IPS-15b (cell line): ENCODE measurements around the gene DKC1.

Experiments used
- H3K27me3 ChIP-seq: one replicate; pipeline ENCODE4 v1.6.1; 2013; ENCODE audit warnings: low read length; ENCODE audit not compliant: control insufficient read depth, insufficient read depth
- H3K36me3 ChIP-seq: one replicate; pipeline ENCODE4 v1.6.1; 2013; ENCODE audit warnings: low read length; ENCODE audit not compliant: control insufficient read depth, insufficient read depth
- H3K4me1 ChIP-seq: one replicate; pipeline ENCODE4 v1.6.1; 2013; ENCODE audit warnings: mild to moderate bottlenecking, low read length; ENCODE audit not compliant: control insufficient read depth, insufficient read depth
- H3K4me3 ChIP-seq: one replicate; pipeline ENCODE4 v1.5.1; 2013; ENCODE audit warnings: low read depth, low read length
- H3K9ac ChIP-seq: one replicate; pipeline ENCODE4 v1.6.1; 2013; ENCODE audit warnings: low read depth, mild to moderate bottlenecking, low read length
- H3K9me3 ChIP-seq: one replicate; pipeline ENCODE4 v1.6.1; 2013; ENCODE audit warnings: mild to moderate bottlenecking, low read length; ENCODE audit not compliant: control insufficient read depth, insufficient read depth

Gene DKC1

GRCh38 chrX:154728431-154729190 lies 34.1 kb upstream of the DKC1 start:
- Histone ChIP-seq H3K4me3 (no peak overlapping the region), H3K27me3 (no peaks in the 10 kb centered on the region), H3K9ac (no peak overlapping the region), H3K9me3 (no peaks in the 10 kb centered on the region), H3K4me1 (no peaks in the 10 kb centered on the region), H3K36me3 (no peaks in the 10 kb centered on the region)

DNA sequence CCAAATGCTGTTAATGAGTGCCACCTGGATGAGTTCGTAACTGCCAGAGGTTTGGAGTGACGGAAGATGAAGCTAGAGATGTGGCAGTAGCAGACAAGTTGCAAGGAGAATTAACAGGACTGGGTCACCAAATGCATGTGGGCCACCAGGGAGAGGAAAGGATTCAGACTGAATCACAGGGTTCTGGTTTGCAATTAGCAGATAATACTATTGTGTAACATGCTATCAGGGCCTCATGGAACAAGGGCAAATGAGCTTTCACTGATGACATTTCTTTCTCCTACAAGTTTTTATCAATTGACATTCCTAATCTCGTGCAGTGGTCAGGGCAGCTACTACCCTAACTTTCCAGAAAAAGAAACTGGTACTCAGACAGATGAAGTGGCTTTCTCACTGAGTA lies 33.2 kb upstream of the DKC1 start:
- H3K9me3 ChIP-seq = peaks cover 3% of the 10 kb centered on the region
- H3K9ac ChIP-seq = no peak overlapping the region
- H3K4me3 ChIP-seq = no peak overlapping the region
- H3K36me3 ChIP-seq = no peaks in the 10 kb centered on the region
- H3K4me1 ChIP-seq = peaks cover 2% of the 10 kb centered on the region
- H3K27me3 ChIP-seq = no peaks in the 10 kb centered on the region

DNA sequence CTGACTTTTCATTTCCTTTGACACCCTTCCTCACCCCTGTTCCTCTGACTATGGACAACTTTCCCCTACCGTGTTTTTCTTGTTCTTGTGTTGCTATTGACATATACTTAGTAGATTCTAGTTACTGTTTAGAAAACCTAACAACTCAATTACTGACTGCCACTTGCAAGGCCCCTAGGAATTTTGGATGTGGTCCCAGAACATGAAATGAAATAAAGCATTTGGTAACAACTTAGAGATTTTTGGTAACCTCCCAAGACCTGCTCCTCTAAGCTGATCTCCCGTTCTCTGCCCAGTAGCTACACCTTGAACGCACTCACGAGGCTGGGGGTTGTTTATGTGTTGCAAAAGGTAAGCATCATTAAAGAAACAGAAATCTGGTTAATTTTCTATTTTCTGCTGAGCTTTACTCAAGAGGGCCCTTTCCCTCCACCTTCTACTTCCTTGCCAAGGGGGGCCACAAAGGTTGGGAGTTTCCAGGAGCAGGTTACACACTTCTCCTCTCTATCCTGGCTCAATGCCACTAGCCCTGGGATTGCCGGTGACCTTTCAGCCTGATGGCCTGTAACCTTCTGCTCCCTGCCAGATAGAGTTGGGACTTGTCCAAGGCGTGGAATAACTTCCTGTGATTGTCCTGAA lies 32.3 kb upstream of the DKC1 start:
- H3K4me1 ChIP-seq = peaks cover 3% of the 10 kb centered on the region
- no peaks in the 10 kb centered on the region for H3K27me3 ChIP-seq
- H3K36me3 ChIP-seq = no peaks in the 10 kb centered on the region
- H3K4me3 ChIP-seq = no peak overlapping the region
- no peak overlapping the region for H3K9ac ChIP-seq
- H3K9me3 ChIP-seq = peaks cover 3% of the 10 kb centered on the region

DNA sequence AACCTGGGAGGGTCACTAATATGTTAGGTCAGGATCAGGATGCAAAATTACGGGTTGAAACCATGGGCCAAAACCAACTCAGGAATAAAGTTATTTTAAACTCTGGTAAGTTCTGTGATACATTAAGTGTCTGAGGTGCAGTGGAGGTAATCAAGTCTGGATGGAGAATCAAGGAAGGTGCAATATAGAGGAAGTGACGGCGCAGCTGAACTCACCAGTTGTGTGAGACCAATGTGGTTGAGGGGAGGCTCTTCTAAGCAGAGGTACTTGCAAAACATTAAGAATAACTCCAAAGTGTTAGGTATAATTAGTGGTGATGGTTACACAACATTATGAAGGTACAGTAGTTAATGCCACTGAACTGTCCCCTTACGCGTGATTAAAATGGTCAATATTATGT lies 31.5 kb upstream of the DKC1 start:
- no peak overlapping the region for H3K4me3 ChIP-seq
- H3K4me1 ChIP-seq = peaks cover 3% of the 10 kb centered on the region

DNA sequence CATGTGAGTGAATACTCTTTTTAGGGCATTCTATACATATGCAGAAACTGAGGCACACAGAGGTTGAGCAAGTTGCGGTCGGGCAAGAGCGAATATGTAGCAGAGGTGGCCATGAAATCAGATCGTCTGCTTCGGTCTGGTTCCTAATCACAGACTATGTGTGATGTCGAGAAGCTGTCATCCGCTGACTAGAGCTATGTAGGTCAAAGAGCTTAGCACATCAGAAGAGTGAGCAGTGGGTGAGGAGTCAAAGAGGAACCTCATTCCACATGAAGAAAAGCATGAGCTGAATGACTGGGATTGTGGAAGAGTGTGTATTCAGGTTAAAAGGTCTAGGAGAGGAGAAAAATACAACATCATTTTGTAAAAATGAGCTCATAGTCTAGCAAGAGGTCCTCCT lies 30.8 kb upstream of the DKC1 start:
- H3K9me3 ChIP-seq = peaks cover 3% of the 10 kb centered on the region
- peaks cover 3% of the 10 kb centered on the region for H3K4me1 ChIP-seq
- H3K9ac ChIP-seq = no peak overlapping the region
- no peaks in the 10 kb centered on the region for H3K27me3 ChIP-seq
- H3K36me3 ChIP-seq = no peaks in the 10 kb centered on the region
- no peak overlapping the region for H3K4me3 ChIP-seq

More for the DNA sequence above, 31.5 kb upstream of the DKC1 start:
- Histone ChIP-seq H3K9me3 (peaks cover 3% of the 10 kb centered on the region), H3K9ac (no peak overlapping the region), H3K27me3 (no peaks in the 10 kb centered on the region), H3K36me3 (no peaks in the 10 kb centered on the region)

DNA sequence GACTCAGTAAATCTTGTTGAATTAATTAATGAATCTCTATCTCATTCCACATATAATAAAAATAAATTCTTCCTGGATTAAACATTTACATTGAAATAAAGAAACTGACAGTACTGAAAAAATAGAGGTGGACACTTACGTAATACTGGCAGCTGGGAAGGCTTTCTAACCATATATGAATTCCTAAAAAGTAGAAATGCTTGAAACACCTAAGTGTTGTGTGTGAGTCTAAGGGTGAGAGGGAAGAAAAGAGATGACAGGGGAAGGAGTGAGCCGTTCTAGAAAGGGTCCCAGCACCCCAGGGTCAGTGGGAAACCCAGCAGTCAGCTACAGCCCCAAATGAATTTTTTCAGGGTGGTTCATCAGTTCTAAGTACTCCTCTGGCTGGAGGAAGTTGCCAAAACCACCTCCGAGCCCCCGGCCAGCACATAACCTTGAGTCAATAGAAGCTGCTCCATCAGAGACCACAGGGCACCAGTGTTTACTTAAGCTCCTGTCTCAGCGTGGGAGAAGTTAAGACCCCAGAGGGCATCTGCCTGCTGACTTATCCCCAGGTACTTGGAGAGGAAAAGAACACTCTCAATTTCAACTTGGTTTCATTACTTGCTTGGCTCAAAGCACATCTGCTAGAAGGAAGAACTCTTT lies 30.1 kb upstream of the DKC1 start:
- H3K9ac ChIP-seq = no peak overlapping the region
- H3K4me3 ChIP-seq = no peak overlapping the region
- H3K9me3 ChIP-seq = peaks cover 3% of the 10 kb centered on the region
- H3K27me3 ChIP-seq = no peaks in the 10 kb centered on the region
- no peaks in the 10 kb centered on the region for H3K36me3 ChIP-seq
- H3K4me1 ChIP-seq = peaks cover 3% of the 10 kb centered on the region

DNA sequence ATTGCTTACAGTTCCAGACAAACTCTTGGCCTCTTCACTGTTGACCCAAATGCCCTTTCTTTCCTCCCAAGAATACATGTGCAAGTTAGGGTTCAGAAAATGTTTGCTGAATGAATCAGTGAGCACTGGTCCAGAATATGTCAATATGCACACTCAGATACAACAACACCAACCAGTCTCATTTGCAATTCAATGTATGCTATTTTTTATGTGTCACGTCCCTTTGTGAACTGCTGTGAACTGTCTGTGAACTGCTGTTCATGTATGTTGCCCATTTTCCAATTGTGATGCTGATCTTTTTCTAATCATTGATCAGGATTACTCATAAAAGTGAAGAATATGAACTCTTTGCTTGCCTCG lies 29.6 kb upstream of the DKC1 start:
- H3K9ac ChIP-seq = no peak overlapping the region
- peaks cover 3% of the 10 kb centered on the region for H3K9me3 ChIP-seq
- peaks cover 3% of the 10 kb centered on the region for H3K4me1 ChIP-seq
- no peak overlapping the region for H3K4me3 ChIP-seq
- no peaks in the 10 kb centered on the region for H3K36me3 ChIP-seq
- no peaks in the 10 kb centered on the region for H3K27me3 ChIP-seq

- no peaks in the 10 kb centered on the region for H3K27me3 ChIP-seq
- H3K9me3 ChIP-seq = peaks cover 3% of the 10 kb centered on the region
- no peak overlapping the region for H3K4me3 ChIP-seq
- H3K9ac ChIP-seq = no peak overlapping the region
- no peaks in the 10 kb centered on the region for H3K36me3 ChIP-seq
- peaks cover 3% of the 10 kb centered on the region for H3K4me1 ChIP-seq
Measured at GRCh38 chrX:154734061-154734781, 28.4 kb upstream of the DKC1 start.

DNA sequence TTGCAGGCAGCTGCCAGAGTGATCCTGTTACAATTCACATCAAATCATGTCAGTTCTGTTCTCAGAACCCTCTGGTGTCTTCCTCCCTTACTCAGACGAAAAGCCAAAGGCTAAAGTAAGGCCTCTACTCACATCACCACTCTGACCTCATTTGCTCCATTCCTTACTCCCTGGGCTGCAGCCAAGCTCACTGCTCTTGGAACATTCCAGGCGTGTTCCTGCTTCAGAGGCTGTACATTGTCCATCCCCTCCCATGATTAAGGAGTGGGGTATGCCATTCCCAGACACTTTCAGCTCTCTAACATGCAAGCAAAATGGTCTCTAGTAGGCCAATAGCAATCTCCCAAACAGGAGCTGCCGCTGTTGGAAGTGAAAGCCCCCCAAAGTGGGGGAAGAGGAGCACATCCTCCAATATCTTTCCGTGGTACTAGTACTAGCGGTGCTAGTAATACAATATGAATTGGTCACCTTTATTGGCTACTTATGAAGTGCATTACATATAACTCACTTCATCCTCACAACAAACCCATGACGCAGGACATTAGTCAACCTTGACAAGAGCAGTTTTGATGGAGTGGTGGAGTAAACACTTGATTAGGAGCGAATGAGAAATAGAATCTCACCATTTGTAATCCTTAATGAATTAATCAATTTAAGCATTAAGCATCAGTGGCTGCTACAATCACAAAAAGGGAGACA lies 26.8 kb upstream of the DKC1 start:
- Histone ChIP-seq H3K4me3 (no peak overlapping the region), H3K27me3 (no peaks in the 10 kb centered on the region), H3K36me3 (no peaks in the 10 kb centered on the region), H3K4me1 (peaks cover 3% of the 10 kb centered on the region), H3K9me3 (peaks cover 3% of the 10 kb centered on the region), H3K9ac (no peak overlapping the region)

DNA sequence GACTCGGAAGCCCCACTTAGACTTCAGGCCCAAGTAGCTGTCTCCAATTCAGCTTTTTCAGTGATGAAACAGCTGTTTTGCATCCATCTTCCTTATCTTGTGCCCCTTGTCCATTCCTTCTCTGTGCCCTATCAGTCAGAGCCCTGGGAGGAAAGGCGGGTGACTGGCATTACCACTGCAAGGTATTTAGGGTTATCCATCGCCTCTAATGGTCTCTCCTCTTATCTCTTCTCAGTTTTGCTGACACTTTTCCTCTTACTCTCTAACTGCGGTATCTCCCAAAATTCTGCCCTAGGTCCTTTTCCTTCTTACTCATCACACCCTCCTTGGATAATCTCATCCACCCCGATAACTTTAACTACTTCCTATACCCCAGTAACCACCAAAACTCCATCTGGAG lies 25.5 kb upstream of the DKC1 start:
- no peak overlapping the region for H3K4me3 ChIP-seq
- H3K36me3 ChIP-seq = no peaks in the 10 kb centered on the region
- no peaks in the 10 kb centered on the region for H3K27me3 ChIP-seq
- H3K4me1 ChIP-seq = peaks cover 3% of the 10 kb centered on the region
- peaks cover 3% of the 10 kb centered on the region for H3K9me3 ChIP-seq
- H3K9ac ChIP-seq = no peak overlapping the region

GRCh38 chrX:154738011-154738738 lies 24.5 kb upstream of the DKC1 start:
- H3K4me3 ChIP-seq = no peak overlapping the region
- no peaks in the 10 kb centered on the region for H3K36me3 ChIP-seq
- H3K27me3 ChIP-seq = no peaks in the 10 kb centered on the region
- peaks cover 3% of the 10 kb centered on the region for H3K4me1 ChIP-seq
- H3K9me3 ChIP-seq = peaks cover 3% of the 10 kb centered on the region
- H3K9ac ChIP-seq = no peak overlapping the region
